GM18870 (cell line): ENCODE measurements around the gene BCL3.
"Not testable (repeated sequence)": the region's sequence is repeated elsewhere in the genome, so short reads cannot be mapped to it uniquely, and the experiment has no call there.

ENCODE experiments used
- ATAC-seq: cut with Tn5 transposase; IDR thresholded peaks from one replicate; pipeline ENCODE4 v1.9.1; 2021; ENCODE audit warnings: moderate library complexity; ENCODE audit not compliant: unreplicated experiment

Gene BCL3

GRCh38 chr19:44757057-44757734, 8.7 kb downstream of the BCL3 start:
- ATAC-seq: no peak

GRCh38 chr19:44757735-44758505, 9.4 kb downstream of the BCL3 start:
- no peak for ATAC-seq

- no peak for ATAC-seq
Measured at GRCh38 chr19:44758596-44758995, 10.1 kb downstream of the BCL3 start.

- no peak for ATAC-seq
Measured at GRCh38 chr19:44759083-44759804, 10.7 kb downstream of the BCL3 start.

GRCh38 chr19:44762038-44762437, 13.5 kb downstream of the BCL3 start:
- ATAC-seq: no peak

GRCh38 chr19:44765033-44765948, 16.8 kb downstream of the BCL3 start:
- ATAC-seq: no peak

GRCh38 chr19:44765949-44766335, 17.4 kb downstream of the BCL3 start:
- no peak for ATAC-seq

GRCh38 chr19:44767295-44768180, 19.0 kb downstream of the BCL3 start:
- no peak for ATAC-seq

GRCh38 chr19:44770550-44771257, 22.2 kb downstream of the BCL3 start:
- peak; percentile 86 for ATAC-seq

- not testable (repeated sequence) for ATAC-seq
Measured at GRCh38 chr19:44772144-44772543, 23.6 kb downstream of the BCL3 start.

GRCh38 chr19:44772959-44773358, 24.5 kb downstream of the BCL3 start:
- no peak for ATAC-seq

- no peak for ATAC-seq
Measured at GRCh38 chr19:44775676-44776240, 27.2 kb downstream of the BCL3 start.

- no peak for ATAC-seq
Measured at GRCh38 chr19:44776402-44777096, 28.0 kb downstream of the BCL3 start.

GRCh38 chr19:44777715-44778347, 29.3 kb downstream of the BCL3 start, which contains the start of gene CBLC:
TSS of gene CBLC (plus strand) at chr19:44777890. CDS start at chr19:44777932, 42 bp downstream.
- ATAC-seq: no peak

GRCh38 chr19:44779150-44779549, 30.6 kb downstream of the BCL3 start:
- no peak for ATAC-seq

- ATAC-seq: not testable (repeated sequence)
Measured at GRCh38 chr19:44781694-44782093, 33.2 kb downstream of the BCL3 start.

- no peak for ATAC-seq
Measured at GRCh38 chr19:44782729-44783128, 34.2 kb downstream of the BCL3 start.

- no peak for ATAC-seq
Measured at GRCh38 chr19:44783545-44783944, 35.0 kb downstream of the BCL3 start.
